Measurements from ENCODE around the gene C1QTNF8. TPM values are rescaled to one million over a fixed set of nuclear protein-coding genes. Genes with fewer than 3 reads are reported as not detected.

Gene C1QTNF8
- total RNA-seq, 6 donors from 2014 or later = 0.30 TPM; not detected in 5

DNA sequence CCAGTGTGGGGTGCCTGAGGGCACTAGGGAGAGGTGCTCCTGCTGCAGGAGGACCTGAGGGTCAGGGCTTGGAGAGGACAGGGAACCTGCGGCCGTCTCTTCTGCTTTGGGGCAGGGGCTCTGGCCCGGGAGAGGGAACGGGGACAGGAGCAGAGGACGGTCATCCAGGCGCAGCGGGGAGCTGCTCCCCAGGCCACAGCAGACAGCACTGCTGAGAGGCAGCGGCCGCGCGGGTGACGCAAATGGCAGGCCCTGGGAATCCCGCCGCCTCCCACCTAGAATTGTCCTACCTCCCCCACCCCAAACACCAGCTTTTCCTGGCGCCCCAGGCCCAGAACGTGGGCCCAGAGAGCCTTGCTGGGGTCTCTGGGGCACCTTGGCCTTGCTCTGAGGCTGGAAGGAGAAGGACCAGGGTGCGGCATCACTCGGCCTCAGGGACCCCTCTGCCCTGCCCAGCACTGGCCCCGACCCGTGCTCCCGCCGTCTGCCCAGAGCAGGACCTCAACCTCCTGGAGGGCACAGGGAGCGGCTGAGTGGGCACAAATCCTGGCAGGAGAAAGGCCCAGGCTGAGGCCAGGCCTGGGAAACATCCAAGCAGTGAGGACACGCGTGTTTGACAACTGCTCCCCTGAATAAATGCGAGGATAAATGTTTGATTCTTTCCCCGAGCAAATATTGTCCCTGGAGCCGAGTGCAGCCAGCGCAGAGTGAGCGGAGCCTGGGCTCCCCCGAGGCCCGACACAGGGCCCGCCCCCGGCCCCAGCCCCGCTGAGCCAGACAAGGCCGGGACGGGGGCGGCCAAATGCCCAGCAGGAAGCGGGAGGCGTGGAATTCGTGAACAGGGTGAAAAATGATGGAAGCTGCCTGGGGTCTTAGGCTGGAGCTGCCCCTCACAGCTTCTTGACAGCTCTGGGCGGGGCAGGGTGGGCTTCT, 15.0 kb downstream of the C1QTNF8 start:
- H3K9me3 ChIP-seq = peaks cover 7 to 24% (median 18%) of the 10 kb centered on the region in 4 donors
- 18 to 34% methylated on average over 13 to 40 of the region's 42 CpGs for WGBS, 2 donors
- no peaks in the 10 kb centered on the region for H3K36me3 ChIP-seq
- no peak overlapping the region for H3K27ac ChIP-seq
- peaks cover 0 to 43% (median 2%) of the 10 kb centered on the region in 4 donors for H3K27me3 ChIP-seq
- DNase-seq = peak in 1 of 2 donors; percentile 70
- peaks cover 0 to 5% (median 2%) of the 10 kb centered on the region in 4 donors for H3K4me1 ChIP-seq
- no peak for ATAC-seq (ENCODE audit: low FRiP score in 2 of 2)
- H3K4me3 ChIP-seq = no peak overlapping the region
- TF ChIP-seq EP300 (IDR thresholded peaks at IDR 0.05) (no peak), POLR2A (IDR thresholded peaks at IDR 0.05) (no peak), POLR2AphosphoS5 (IDR thresholded peaks at IDR 0.05) (no peak)
- TF ChIP-seq, protein P1, sequence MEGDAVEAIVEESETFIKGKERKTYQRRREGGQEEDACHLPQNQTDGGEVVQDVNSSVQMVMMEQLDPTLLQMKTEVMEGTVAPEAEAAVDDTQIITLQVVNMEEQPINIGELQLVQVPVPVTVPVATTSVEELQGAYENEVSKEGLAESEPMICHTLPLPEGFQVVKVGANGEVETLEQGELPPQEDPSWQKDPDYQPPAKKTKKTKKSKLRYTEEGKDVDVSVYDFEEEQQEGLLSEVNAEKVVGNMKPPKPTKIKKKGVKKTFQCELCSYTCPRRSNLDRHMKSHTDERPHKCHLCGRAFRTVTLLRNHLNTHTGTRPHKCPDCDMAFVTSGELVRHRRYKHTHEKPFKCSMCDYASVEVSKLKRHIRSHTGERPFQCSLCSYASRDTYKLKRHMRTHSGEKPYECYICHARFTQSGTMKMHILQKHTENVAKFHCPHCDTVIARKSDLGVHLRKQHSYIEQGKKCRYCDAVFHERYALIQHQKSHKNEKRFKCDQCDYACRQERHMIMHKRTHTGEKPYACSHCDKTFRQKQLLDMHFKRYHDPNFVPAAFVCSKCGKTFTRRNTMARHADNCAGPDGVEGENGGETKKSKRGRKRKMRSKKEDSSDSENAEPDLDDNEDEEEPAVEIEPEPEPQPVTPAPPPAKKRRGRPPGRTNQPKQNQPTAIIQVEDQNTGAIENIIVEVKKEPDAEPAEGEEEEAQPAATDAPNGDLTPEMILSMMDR (IDR thresholded peaks at IDR 0.05) = no peak

DNA sequence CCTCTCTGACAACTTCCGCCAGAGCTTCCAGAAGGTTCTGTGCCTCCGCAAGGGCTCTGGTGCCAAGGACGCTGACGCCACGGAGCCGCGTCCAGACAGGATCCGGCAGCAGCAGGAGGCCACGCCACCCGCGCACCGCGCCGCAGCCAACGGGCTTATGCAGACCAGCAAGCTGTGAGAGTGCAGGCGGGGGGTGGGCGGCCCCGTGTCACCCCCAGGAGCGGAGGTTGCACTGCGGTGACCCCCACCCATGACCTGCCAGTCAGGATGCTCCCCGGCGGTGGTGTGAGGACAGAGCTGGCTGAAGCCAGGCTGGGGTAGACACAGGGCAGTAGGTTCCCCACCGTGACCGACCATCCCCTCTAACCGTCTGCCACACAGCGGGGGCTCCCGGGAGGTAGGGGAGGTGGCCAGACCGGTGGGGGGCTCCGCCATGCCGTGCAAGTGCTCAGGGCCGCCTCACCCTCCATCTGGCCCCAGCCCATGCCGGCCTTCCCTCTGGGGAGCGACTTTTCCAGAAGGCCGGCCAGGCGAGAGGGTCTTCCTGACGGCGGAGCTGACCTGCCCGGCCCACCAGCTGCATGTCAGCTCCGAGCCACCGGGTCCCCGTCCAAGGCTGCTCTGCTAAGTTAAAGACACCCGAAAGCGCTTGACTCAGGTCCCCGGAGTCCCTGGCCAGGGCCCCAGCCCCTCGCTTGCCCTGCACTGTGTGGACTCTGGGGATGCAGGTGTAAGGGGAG, 16.1 kb downstream of the C1QTNF8 start:
- H3K4me1 ChIP-seq = peaks cover 0 to 5% (median 2%) of the 10 kb centered on the region in 4 donors
- H3K9me3 ChIP-seq = peaks cover 7 to 15% (median 9%) of the 10 kb centered on the region in 4 donors
- no peaks in the 10 kb centered on the region for H3K36me3 ChIP-seq
- no peak overlapping the region for H3K4me3 ChIP-seq
- H3K27ac ChIP-seq = no peak overlapping the region
- DNase-seq (peak in 1 of 2 donors; percentile 83), ATAC-seq (ENCODE audit: low FRiP score in 2 of 2) (peak in 1 of 2 donors; percentile 2)
- 76 to 84% methylated on average over 11 to 36 of the region's 45 CpGs for whole genome bisulfite sequencing, 2 donors
- TF ChIP-seq POLR2A (IDR thresholded peaks at IDR 0.05) = no peak
- no peak for TF ChIP-seq EP300 (IDR thresholded peaks at IDR 0.05)
- TF ChIP-seq, protein P1 (IDR thresholded peaks at IDR 0.05) = no peak
- TF ChIP-seq POLR2AphosphoS5 (IDR thresholded peaks at IDR 0.05) = no peak
- H3K27me3 ChIP-seq = peaks cover 0 to 43% (median 2%) of the 10 kb centered on the region in 4 donors

DNA sequence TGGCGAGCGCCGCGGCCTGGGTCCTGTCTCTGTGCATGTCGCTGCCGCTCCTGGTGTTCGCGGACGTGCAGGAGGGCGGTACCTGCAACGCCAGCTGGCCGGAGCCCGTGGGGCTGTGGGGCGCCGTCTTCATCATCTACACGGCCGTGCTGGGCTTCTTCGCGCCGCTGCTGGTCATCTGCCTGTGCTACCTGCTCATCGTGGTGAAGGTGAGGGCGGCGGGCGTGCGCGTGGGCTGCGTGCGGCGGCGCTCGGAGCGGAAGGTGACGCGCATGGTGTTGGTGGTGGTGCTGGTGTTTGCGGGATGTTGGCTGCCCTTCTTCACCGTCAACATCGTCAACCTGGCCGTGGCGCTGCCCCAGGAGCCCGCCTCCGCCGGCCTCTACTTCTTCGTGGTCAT, 16.7 kb downstream of the C1QTNF8 start:
- 94 to 96% methylated on average over 39 to 42 of the region's 43 CpGs for WGBS, 2 donors
- ATAC-seq (ENCODE audit: low FRiP score in 2 of 2) = no peak
- H3K27me3 ChIP-seq = peaks cover 0 to 43% (median 2%) of the 10 kb centered on the region in 4 donors

DNA sequence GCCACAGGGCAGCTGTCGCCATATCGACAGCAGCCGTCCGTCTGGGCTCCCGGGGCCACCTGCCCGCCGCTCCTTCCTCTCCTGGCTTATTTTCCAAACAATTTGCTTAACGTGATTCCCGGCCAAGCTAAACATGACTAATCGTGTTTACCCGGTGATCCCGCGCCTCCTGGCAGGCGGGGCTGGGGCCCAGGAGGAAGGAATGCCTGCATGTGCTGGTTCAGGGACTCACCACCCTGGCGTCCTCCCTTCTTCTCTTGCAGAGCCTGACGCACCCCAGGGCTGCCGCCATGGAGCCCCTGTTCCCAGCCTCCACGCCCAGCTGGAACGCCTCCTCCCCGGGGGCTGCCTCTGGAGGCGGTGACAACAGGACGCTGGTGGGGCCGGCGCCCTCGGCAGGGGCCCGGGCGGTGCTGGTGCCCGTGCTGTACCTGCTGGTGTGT, 17.4 kb downstream of the C1QTNF8 start:
- H3K36me3 ChIP-seq = no peaks in the 10 kb centered on the region
- peaks cover 0 to 2% (median 0%) of the 10 kb centered on the region in 4 donors for H3K9me3 ChIP-seq
- TF ChIP-seq, protein P1 (IDR thresholded peaks at IDR 0.05) = no peak
- TF ChIP-seq POLR2AphosphoS5 (IDR thresholded peaks at IDR 0.05) = no peak
- TF ChIP-seq POLR2A (IDR thresholded peaks at IDR 0.05) = no peak
- no peak for TF ChIP-seq EP300 (IDR thresholded peaks at IDR 0.05)
- H3K4me1 ChIP-seq = peaks cover 0 to 5% (median 2%) of the 10 kb centered on the region in 4 donors
- 59 to 65% methylated on average over 16 to 26 of the region's 28 CpGs for WGBS, 2 donors
- no peak for ATAC-seq (ENCODE audit: low FRiP score in 2 of 2)
- H3K27ac ChIP-seq = no peak overlapping the region
- H3K27me3 ChIP-seq = peaks cover 0 to 42% (median 3%) of the 10 kb centered on the region in 4 donors
- H3K4me3 ChIP-seq = no peak overlapping the region
- peak; percentile 28 to 84 for DNase-seq

More for the DNA sequence above, 16.7 kb downstream of the C1QTNF8 start:
- H3K27ac ChIP-seq = no peak overlapping the region
- H3K4me3 ChIP-seq = no peak overlapping the region
- no peaks in the 10 kb centered on the region for H3K36me3 ChIP-seq
- H3K9me3 ChIP-seq = peaks cover under 1 to 9% (median 3%) of the 10 kb centered on the region in 4 donors
- DNase-seq = no peak
- H3K4me1 ChIP-seq = peaks cover 0 to 5% (median 2%) of the 10 kb centered on the region in 4 donors
- TF ChIP-seq POLR2AphosphoS5 (IDR thresholded peaks at IDR 0.05) (no peak), POLR2A (IDR thresholded peaks at IDR 0.05) (no peak)

Measured in upper lobe of left lung (tissue), 6 donors.